Adrenal gland (tissue), 5 donors: ENCODE data around the gene ADA.

ENCODE experiments used
- CTCF ChIP-seq, 6 experiments: fragments of 450-650 bp in 4 of 6; fragments of 200-600 bp in 2 of 6; sonication (generic) in 1 of 6; IDR thresholded peaks; 1 replicate in 5 of 6; 2 replicates in 1 of 6; pipeline versions ENCODE4 v1.5.1 to v1.8.0; 2016 to 2021; ENCODE audit warnings: antibody characterized with exemption in 6 of 6, mild to moderate bottlenecking in 2 of 6, moderate library complexity in 1 of 6
- POLR2A ChIP-seq, 2 donors: fragments of 450-650 bp; IDR thresholded peaks; one replicate each; pipeline ENCODE4 v1.6.1; 2017; ENCODE audit warnings: antibody characterized with exemption in 2 of 2, mild to moderate bottlenecking in 2 of 2, moderate library complexity in 1 of 2
- donor health status: DM: no; HTN: no; CAD: no.

GRCh38 chr20:44597516-44597915 is 54.0 kb downstream of the ADA start:
- TF ChIP-seq CTCF (IDR thresholded peaks at IDR 0.05) = no peak
- no peak for TF ChIP-seq POLR2A (IDR thresholded peaks at IDR 0.05)
